ENCODE data around the gene IRF1.

The IRF1 gene

DNA sequence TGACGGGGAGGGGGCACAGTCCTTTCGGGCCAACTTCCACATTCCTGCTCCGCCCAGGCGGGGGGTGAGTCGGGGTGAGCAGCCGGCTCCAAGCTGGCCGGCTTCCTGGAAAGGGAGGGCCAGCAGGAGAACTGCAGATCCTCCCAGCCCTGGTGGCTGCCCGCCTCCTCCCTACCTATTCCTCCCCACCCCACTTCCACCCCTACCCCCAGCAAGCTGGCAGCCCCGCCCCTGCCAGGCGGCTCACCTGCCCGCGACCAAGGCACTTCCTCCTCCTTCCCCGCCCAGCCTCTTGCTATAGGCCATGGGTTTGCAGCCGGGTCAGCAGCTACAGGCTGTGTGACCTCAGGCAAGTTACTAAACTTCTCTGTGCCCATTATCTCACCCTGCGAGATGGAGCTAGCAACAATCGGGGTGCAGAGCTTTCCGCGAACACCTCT, 5.6 kb upstream of the IRF1 start:
- H3K4me3 ChIP-seq (ENCODE audit: low read length) = peak overlapping the region; percentile 68
- peak; percentile 48 for DNase-seq (ENCODE audit: low read depth)
- TF ChIP-seq, protein P1, sequence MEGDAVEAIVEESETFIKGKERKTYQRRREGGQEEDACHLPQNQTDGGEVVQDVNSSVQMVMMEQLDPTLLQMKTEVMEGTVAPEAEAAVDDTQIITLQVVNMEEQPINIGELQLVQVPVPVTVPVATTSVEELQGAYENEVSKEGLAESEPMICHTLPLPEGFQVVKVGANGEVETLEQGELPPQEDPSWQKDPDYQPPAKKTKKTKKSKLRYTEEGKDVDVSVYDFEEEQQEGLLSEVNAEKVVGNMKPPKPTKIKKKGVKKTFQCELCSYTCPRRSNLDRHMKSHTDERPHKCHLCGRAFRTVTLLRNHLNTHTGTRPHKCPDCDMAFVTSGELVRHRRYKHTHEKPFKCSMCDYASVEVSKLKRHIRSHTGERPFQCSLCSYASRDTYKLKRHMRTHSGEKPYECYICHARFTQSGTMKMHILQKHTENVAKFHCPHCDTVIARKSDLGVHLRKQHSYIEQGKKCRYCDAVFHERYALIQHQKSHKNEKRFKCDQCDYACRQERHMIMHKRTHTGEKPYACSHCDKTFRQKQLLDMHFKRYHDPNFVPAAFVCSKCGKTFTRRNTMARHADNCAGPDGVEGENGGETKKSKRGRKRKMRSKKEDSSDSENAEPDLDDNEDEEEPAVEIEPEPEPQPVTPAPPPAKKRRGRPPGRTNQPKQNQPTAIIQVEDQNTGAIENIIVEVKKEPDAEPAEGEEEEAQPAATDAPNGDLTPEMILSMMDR (conservative IDR thresholded peaks at IDR 0.05; ENCODE audit: low read depth, low read length) = no peak

DNA sequence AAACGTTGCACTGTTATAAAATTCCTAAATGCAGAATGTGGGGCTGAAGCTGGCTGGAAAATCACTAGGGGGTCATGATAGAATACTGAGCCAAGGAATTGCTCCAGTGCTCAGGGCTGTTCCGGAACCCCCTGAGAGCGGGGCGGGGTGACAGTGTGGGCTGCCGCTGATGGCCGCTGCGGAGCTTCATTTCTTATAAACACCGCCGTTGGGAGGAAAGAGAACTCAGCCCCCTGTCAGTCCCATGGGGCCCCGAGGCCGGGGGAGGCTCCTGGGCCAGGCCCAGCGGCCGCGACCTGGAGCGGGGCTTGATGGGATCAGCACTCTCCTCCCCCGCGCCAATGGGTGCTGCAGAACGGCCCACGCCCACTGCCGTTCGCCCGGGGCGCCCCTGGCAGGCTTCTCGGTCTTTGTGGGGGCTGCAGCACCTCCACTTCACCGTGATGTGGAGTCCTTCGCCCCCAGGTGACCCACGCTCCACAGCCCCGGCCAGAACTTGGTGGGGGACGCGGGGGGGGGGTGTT, 5.2 kb upstream of the IRF1 start:
- DNase-seq (ENCODE audit: low read depth) = peak; percentile 35
- peak overlapping the region; percentile 68 for H3K4me3 ChIP-seq (ENCODE audit: low read length)
- TF ChIP-seq, protein P1 (conservative IDR thresholded peaks at IDR 0.05; ENCODE audit: low read depth, low read length) = peak; percentile 10

DNA sequence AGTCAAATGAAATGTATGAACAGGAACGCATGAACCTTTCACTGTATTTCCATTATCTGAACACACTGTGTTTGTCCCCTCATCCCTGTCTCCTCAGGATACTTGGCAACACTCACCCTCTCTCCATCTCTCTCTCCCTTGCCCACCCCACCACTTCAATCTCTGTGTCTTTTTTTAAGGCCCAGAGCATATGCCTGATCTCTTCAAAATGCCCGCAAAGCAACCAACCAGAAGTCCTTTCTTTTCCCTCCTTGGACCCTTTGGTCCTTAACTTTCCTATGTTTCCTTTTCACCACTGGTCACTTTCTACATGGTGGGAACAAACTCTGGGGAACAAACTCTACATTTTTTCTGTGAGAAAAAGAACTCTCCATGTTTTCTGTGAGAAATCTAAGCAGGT, 3.2 kb upstream of the IRF1 start:
- DNase-seq (ENCODE audit: low read depth) = no peak
- no peak overlapping the region for H3K4me3 ChIP-seq (ENCODE audit: low read length)
- TF ChIP-seq, protein P1 (conservative IDR thresholded peaks at IDR 0.05; ENCODE audit: low read depth, low read length) = no peak

DNA sequence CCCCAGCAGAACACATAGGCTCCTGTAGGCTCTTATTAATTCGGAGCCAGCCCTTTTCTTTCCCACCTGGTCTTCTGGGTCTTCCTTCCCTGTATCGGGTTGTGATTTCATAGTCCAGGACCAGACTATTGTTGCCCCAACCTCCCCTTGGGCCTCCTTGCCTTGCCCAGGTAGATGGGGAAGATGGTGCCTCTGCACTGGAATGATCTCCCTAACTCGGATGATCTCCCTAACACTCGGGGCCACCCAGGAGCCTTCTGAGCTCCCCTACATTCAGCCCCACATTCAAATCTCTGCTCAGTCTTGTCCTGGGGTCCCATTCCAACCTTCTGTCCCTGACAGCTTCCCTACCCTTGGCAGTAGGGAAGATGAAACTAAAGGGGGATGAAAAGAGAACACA, 2.7 kb upstream of the IRF1 start:
- H3K4me3 ChIP-seq (ENCODE audit: low read length) = no peak overlapping the region
- no peak for DNase-seq (ENCODE audit: low read depth)
- TF ChIP-seq, protein P1 (conservative IDR thresholded peaks at IDR 0.05; ENCODE audit: low read depth, low read length) = no peak

DNA sequence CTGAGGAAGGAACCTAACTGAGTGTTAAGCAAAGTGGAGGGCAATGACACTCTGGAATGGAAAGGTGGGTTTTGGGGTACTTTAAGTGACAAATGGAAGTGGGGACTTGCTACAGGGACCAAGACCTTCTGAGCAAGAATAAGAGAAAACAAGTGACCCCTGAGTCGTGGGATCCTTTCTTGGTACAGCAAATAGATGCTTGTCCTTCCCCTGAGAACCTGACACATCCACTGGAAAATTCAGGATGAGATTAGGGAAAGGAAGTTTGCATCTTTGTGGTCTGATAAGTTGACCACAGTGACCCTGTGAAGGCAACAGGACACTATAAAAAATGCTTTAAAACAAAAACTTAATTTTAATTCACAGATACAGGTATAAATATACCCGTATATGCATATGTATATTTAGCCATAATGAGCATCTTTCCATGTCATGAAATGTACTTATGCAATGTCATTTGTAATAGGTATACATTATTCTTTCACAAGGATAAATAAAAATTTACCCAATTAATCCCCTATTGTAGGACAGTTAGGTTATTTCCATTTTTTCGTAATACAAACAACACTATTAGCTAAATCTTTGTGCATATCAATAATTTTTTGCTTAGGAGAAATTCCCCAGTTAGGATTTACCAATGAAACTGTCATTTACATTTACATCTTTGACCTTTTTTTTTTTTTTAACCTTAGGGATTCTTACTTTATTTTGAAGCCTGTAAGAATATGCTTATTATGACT, 2.0 kb upstream of the IRF1 start:
- TF ChIP-seq, protein P1 (conservative IDR thresholded peaks at IDR 0.05; ENCODE audit: low read depth, low read length) = no peak
- no peak overlapping the region for H3K4me3 ChIP-seq (ENCODE audit: low read length)
- DNase-seq (ENCODE audit: low read depth) = no peak

DNA sequence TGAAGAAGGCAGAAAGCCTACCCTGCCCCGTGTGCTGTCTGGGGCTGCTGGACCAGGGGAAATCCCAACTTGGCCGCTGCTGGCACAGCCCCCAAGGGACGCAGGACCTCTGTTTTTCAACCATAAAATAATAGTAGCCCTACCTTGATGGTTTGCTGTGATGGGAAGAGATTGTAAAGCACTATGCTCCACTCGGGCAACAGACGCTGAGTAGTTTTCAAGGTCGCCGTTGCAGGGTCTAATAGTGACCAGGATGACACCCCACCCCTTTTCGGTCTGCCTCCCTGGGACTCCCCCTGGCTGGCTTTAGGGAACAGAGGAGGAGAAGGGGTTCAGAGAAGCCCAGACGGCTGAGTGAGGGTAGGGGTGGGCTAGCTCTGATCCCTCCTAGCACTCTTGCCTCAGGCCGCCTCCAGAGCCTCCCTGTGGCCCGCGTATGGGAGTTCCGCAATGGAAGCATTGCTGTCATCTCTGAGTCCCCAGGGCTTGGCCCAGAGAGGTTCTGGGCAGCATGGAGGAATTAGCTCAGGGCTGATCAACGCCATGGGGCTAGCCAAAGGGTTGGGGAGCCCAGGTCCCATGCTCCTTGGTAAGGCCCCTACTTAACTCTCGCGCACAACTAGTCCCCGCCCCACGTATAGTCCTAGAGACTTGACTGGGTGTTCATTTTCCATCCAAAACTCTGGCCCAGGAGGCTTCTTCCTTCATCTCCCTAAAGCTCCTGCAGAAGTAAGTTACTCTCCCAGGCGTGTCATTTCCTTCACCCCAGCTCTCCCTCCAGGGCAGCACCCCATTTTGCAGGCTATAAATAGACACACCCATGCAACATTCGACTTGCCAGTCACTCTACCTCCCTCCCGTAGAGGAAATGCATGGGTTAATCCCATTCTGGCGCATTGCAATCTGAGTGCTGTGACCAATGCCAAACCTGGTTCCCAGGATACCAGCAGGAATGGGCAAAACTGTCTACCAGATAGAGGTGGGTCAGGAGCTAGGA, 1.1 kb upstream of the IRF1 start:
- TF ChIP-seq, protein P1 (conservative IDR thresholded peaks at IDR 0.05; ENCODE audit: low read depth, low read length) = no peak
- H3K4me3 ChIP-seq (ENCODE audit: low read length) = peak overlapping the region; percentile 55
- no peak for DNase-seq (ENCODE audit: low read depth)

Data from retinal pigment epithelial cell (primary cell).